T1000 (cell line): ENCODE data around the gene KIF21A.
"Not testable (repeated sequence)": the region's sequence is repeated elsewhere in the genome, so short reads cannot be mapped to it uniquely, and the experiment has no call there.

Experiments
- DNase-seq: peaks from one replicate; lab custom pipeline; 2025; ENCODE audit warnings: mixed read lengths; lab: John Stamatoyannopoulos, UW

Gene KIF21A

DNA sequence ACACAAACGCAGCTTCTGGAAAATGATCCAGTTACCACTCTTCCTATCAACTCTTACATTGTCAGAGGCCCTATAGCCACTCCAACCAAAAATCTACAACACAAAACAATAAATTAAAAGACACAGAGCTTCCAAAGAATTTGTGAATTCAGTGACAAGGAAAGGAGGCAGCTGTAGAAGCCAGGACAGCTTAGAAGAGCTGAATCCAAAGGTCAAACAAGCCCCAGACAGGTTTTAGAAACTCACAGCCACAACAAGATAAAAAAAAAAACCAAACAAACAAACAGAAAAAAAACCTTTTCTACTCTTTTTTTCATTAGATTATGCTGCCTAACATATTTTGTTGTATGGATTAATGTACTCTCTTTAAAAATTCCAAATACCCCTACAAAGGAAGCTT lies 94.4 kb downstream of the KIF21A start:
- DNase-seq, result no peak

DNA sequence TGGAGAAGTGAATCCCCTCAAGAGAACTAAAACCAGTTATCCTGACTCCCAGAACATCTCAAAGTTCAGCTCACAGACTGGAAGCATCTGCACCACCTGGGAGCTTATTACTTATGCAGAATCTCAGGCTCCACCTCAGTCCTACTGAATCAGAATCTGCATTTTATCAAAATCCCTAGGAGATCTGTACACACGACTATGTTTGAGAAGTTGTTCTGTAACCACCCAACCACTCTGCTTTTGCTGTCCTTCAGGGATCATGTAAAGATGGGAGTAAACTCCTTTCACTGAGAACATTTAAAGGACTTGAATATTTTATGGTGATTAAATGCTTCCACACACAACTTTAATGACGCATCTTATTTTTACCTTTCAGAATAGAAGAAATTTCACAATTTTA lies 98.0 kb downstream of the KIF21A start:
- no peak for DNase-seq

DNA sequence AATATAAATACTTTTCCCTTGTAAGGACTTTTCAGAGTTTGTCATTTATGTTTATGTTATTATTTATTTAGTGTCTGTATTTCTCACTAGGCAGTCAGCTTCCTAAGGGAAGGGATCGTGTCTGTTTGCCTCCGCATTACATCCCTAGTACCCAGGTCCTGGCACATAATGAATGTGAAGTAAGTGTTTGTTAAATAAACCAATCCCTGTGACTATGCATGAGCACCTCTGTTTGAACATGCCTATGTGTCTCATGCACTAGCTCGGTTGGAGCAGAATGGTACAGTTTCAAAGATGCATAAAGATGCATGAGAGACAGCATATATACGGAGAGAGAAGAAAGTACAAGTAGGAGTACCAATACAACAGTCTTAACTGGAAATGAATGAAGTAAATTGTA lies 99.3 kb downstream of the KIF21A start:
- DNase-seq, result no peak

DNA sequence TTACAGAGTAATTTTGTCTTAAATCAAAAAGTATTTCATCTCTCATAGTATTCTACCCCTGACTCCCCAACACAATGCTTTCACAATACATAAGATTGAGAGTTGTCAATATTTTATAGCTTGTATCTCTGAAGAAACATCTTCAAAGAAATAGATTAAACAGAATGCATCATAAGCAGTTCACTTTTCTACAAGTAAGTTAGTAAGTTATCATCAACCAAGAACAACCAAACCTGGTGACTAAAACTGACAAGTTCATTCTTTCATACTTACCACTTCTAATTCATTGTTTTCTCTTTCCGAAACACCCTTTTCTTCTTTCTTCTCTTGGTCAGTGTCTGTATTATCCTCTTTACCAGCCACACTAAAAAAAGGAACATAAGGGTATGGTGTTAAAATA lies 101.2 kb downstream of the KIF21A start:
- no peak for DNase-seq

DNA sequence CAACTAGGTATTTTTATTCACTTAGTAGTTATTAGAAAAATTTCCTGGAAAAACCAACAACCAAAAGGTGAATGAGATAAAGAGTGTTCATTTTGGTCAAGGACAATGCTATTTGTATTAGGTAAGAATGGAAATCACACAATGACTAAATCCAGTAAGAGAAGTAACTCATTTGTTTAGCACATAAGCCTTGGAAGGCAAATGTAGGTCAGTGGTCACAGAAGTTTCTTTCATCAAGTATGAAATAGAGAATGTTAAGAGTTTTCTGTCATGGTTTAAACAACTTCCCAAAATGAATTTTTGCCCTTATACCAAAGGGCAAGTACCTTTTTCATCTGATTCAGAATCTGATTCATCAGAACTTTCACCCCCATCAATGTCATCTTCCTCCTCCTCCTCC lies 101.7 kb downstream of the KIF21A start:
- no peak for DNase-seq

DNA sequence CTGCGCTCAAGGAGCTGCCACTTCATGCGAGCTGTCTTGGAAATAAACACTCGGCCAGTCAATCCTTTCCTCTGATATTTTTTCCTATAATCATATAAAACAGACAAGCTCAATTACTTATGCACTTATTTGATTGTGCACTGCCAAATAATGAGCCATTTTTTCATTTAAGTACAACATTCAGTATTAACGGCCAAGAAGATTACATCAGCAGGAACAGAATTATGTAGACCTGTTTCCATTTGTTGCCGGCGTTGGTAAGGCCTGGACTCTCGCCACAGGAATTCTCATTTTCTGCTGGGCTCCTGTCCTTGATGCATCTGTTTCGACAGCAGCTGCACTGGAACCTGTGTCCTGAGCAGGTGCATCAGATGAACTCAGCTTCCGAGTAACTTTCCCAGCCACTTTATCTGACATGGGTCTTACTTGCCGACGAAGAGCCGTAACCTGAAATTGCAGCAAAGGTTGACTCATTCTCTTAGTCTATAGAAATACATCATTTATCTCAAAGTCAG lies 110.2 kb downstream of the KIF21A start:
- no peak for DNase-seq

DNA sequence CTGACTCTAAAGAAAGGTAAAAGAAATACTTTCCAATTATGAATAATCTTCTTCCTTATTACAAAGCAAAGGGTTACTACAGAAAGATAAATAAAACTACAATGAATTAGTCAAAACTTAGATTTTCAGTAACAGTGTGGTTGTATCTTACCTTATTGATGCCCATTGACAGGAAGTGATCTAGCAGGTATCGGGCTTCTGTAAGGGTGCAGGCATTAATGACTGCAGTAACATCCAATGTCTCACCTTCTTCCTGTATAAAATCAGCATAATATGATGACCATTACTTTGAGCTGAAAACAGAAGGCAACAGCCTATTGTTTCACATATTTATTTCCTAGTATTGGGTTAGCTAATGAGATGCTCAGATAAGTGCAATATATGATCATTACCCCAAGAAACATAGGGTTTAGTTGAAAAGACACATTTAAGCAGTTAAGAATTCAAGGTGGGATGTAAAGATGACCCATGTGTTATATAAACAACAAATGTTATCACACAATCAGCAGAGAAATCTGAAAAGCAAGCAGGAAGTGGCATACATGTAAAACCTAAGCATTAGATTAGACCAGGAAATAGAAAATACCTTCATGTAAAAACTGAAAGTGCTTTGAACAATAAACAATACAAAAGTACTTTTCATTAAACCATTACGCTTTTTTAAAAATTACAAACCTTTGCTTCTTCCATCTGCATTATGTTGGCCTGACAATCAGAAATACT lies 111.2 kb downstream of the KIF21A start:
- DNase-seq, result no peak

DNA sequence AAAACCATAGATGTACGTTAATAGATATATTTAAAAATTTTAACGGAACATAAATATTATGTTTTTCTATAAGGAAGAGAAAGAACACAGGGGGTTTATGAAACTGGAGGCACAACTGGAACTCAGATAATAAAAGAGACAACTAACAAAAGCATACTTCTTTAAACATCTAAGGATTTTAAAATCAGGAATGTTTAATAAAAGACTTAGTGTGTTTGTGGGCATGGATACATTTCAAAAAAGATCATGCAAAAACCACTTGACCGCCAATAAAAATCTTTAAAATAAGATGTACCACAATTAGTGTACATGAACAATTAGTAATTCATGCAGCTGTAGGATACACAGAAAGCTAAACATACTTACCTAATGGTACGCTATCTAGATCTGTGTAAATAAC lies 113.0 kb downstream of the KIF21A start:
- DNase-seq, result no peak

DNA sequence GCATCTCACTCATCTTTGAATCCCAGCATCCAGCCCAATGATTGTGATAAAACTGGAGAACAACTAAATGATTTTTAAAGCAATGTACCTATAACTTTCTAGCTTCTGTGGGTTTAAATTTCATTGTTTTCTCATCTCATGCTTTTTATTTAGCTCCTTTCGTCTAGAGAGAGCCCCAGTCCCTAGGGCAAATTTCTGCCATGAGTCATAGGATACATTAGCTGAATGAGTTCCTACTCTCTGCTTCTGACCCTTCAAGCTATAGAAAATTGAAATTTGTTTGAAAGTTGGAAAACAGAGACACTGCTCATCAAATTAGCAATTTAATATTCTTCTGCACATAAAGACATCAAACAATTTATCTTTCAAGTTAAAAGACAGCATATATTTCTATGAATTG lies 113.9 kb downstream of the KIF21A start:
- DNase-seq, result no peak

DNA sequence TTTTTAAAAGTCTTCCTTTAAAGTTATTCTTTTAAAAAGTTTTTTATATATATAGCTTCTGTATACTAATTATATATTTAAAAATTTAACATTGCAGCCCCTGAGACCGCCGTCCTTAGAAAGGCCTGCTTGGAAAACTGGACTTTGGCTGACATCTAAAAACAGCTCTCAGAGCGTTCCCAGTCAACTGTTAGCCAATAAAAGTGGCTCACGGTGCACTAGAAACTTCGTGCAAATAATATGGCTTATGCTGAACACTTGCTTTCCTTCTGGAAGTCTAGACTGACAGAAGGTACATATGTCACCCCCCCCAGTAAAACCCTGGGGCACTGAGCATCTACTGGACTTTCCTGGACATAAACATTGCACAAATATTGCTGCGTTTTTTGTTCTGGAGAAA lies 115.0 kb downstream of the KIF21A start:
- DNase-seq, result no peak

DNA sequence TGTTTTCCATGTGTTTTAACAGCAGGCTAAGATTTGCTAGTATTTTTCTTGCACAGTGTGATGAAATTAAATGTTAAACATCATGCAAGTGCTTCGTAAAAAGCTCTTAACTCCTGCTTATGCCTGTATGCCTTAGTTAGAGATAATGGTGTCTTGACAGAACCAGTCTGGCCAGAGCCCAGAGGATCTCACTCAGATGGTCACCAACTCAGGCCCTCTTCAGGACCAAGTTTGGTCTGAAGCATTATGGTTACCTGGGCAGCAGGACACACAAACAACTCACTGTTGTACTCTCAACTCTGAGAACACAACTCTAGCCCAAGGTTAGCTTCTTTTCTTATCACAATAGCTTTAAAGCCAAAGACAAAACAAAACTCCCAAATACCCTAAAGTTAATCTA lies 115.4 kb downstream of the KIF21A start:
- no peak for DNase-seq

DNA sequence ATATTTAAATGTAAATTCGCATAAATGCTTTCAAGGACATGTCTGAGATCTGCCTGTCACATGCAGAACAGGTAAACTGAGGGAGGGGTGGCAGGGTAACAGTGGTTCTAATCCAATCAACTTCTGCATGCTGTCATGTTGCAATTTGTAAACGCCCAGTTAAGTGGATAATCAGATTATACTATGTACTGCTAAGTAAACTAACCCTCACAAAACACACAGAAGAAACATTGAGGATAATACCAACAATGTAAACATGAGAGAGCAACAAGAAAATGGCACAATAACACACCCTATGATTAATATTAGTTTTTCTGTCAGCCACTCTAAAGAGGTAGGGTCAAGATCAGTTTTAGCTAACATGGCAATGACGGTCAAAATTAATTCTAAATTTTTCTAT lies 123.7 kb downstream of the KIF21A start:
- DNase-seq, result no peak

DNA sequence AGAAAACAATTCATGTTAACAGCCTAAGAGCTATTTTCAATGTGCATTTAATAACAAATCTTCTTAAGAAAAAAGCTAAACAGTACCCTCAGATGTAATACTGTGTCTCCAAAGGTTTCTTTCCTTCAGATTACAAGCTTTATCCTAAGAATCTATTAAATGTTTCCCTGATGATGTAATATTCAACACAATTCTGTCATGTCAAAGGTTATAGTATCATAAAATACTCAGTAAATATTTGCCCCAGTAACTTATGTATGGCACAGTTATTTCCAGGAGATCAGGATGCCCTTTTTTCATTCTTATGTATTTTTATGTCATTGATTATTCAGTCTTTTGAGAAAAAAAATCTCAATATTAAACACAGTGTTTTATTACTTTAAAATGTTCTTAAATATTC lies 128.4 kb downstream of the KIF21A start:
- no peak for DNase-seq

DNA sequence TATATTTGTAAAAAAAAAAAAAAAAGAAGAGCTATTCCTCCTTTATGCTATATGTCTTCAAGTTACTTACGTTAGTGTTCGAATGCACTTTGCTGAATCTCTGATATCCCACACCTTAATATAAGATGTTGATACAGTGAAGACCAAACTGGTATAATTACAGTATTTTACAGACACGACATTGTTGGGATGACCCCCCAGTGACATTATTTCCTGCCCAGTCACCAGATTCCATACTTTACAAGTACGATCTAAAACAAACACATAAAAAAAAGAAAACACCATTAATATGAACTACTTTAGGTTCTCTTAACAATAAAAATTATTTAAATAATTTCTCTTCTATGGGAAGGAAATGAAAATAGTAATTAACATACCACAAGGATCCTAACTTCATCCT lies 133.4 kb downstream of the KIF21A start:
- no peak for DNase-seq

DNA sequence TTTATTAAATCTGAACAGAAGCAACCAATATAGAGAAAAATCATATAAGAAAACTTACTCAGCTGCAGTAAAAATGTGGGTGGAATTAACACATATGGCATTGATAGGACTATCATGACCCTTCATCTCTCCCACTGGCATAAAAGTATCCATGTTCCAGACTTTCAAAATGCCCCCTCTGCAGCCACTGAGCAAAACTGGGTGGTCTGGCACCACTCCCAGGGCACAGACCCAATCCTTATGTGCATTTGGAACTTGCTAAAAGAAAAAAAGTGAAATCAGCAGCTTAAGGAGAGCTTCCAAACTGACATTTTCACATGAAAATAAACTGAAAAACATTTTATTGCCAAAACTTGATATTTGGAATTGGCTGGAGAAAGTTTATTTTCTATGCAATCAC lies 141.5 kb downstream of the KIF21A start:
- no peak for DNase-seq

DNA sequence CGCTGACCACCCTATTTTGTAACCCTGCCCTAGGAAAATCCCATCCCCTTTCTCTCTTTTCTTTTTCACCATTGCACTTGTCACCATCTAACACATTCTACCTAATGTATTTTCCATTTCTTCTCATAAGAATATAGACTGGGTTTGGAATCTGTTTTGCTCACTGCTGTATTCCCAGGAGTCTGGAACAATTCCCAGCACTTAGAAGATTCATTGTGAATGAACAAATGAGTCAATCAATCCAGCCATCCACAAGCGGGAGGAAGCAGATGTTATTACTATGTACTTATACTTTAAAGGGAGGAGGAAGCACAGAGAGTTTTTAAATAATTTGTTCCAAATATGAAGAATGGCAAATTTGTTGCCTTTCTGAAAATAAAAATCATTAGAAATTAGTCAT lies 142.1 kb downstream of the KIF21A start:
- no peak for DNase-seq

DNA sequence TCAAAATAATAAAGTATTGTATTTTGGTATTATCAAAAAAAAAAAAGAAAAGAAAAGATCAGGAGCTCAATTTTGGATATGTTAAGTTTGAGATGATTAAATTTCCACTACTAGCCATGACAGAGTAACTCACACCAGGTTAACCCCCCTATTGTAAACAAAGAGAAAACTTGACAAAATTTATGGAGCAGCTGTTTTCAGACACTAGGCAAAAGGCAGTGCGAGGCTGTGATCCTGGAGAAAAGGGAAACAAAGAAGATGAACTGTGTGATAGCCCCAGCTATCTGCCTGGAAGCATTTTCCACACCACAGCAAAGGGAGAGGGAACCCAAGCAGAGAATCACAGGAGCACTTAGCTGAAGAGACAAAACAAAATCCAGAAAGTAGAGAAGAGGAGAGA lies 145.0 kb downstream of the KIF21A start:
- no peak for DNase-seq

DNA sequence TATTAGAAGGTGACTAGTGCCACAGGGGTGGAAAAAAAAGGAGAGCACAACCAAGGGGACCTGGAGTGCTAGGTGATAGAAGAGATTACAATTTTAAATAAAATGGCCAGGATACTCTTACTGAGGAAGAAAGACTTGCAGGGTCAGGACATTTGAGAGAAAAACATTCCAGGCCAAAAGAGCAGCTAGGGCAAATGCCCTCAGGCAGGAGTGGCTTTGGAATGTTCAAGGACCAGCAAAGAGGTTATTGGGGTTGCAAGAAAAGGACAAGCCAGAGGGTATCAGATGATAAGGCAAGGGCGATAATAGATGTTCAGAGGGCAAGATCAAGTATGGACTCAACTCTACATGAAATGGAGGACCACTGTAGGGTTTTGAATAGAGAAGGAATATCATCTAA lies 146.4 kb downstream of the KIF21A start:
- DNase-seq, result no peak

DNA sequence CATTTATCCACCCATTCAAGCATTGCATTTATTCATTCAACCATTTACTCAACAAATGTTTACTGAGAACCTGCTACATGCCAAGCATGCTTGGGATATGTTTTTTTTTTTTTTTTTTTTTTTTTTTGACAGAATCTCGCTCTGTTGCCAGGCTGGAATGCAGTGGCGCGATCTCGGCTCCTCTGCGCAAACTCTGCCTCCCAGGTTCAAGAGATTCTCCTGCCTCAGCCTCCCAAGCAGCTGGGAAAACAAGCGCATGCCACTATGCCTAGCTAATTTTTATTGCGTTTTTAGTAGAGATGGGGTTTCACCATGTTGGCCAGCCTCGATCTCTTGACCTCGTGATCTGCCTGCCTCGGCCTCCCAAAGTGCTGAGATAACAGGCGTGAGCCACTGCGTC lies 147.3 kb downstream of the KIF21A start:
- DNase-seq, result not testable (repeated sequence)

DNA sequence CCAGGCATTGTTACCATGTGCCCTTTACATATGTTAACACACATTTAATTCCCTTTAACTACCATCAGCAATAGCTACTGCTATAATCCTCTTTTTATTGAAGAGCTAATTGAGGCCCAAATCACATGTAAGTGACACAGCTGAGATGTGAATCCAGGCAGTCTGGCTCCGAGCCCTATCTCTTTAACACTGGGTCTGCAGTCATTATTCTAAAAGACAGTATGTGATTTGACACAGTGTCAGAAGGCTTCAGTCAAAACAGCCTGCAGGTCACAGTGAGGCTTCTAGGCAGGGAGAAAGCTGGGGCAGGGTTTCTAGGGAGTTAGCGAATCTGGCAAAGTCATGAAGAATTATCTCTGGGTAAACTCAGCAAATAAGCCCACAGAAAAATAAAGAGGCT lies 148.2 kb downstream of the KIF21A start:
- DNase-seq, result no peak

DNA sequence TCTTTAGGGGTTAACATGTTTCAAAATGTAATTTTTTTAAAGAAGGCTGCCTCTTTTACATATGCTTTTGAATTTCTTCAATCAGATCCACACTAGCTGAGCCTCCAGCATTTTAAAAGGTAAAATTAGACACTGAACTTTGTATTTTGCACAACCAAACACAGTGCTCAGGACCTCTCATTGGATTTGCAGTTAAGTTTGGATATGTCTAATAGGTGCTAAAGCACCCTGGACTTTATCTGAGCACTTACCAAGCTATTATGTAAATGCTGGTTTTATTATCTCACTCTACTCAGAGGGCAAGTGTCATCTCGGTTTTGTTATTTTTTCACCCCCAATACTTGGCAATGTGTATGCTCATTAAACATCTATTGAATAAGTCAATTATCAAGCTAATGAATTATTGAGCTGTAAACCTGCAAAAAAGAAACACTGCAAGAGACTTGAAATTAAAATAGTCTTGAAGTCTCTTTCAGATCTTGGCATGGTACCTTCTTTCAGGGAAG lies 150.7 kb downstream of the KIF21A start:
- DNase-seq, result no peak

DNA sequence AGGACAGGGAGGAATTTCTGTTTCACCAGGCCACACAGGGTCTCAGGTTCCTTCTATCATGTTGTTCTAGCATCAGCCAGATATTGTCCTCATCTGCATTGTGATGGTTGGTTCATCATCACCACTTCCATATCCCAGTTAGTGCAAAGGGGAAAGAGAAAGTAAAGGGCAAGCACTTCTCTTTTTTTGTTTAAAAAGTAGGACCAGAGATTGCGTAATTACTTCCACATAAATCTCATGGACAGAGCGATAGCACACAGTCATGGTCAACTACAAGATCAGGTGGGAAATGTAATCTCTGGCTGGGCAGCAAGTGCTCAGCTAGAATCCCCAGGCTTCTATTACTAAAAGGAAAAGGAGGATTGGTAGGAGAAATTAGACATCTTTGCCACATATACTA lies 155.1 kb downstream of the KIF21A start:
- DNase-seq, result no peak

DNA sequence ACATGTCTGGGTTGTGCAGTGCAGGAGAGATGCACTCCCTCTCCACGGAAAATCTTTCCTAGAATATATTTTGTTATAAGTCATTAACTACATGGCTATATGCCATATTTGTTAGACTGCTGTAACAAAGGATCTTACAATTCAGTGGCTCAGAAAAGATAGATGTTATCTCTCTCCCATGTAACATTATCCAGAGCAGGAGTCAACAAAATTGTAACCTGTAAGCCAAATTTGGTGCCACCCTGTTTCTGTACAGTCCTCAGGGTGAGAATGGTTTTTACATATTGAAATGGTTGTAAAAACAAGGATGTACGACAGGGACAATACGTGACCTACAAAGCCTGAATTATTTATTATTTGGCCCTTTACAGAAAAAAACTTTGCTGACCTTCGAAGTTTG lies 155.5 kb downstream of the KIF21A start:
- no peak for DNase-seq

DNA sequence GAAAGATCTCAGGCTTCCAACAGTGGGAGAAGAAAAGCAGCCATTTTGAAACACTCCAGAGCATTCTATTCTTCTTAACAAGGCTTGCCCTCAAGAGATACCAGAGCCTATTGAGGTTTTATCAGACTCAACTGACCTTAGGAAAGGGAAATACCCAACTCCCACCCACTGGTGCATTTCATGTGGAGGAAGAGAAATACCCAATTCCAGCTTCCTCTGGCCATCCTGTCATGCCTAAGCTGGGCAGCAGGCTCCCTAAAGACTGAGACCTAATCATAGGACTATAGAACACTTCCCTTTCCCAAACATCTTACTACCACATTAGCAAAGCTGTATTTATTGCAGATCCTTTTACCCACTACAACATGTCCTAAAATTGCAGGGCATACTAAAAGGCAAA lies 164.5 kb downstream of the KIF21A start:
- DNase-seq, result no peak
